Keratinocyte (primary cell): ENCODE data around the gene FARP1.

Experiments
- EZH2 ChIP-seq: IDR thresholded peaks from one replicate; pipeline ENCODE4 v1.6.1; 2012; ENCODE audit warnings: inconsistent platforms, mild to moderate bottlenecking, low read length, moderate library complexity
- TF ChIP-seq, protein P1 (sequence below), 3 experiments: IDR thresholded peaks in 1 of 3; conservative IDR thresholded peaks in 1 of 3; optimal IDR thresholded peaks in 1 of 3; 2 replicates in 2 of 3; 3 replicates in 1 of 3; pipeline versions ENCODE3 to v1.5.1; 2011; ENCODE audit warnings: low read length in 3 of 3, mild to moderate bottlenecking in 3 of 3, moderate library complexity in 2 of 3, control low read depth in 1 of 3, inconsistent platforms in 1 of 3; ENCODE audit not compliant: insufficient read depth in 2 of 3; ENCODE audit errors: extremely low read depth in 1 of 3

DNA sequence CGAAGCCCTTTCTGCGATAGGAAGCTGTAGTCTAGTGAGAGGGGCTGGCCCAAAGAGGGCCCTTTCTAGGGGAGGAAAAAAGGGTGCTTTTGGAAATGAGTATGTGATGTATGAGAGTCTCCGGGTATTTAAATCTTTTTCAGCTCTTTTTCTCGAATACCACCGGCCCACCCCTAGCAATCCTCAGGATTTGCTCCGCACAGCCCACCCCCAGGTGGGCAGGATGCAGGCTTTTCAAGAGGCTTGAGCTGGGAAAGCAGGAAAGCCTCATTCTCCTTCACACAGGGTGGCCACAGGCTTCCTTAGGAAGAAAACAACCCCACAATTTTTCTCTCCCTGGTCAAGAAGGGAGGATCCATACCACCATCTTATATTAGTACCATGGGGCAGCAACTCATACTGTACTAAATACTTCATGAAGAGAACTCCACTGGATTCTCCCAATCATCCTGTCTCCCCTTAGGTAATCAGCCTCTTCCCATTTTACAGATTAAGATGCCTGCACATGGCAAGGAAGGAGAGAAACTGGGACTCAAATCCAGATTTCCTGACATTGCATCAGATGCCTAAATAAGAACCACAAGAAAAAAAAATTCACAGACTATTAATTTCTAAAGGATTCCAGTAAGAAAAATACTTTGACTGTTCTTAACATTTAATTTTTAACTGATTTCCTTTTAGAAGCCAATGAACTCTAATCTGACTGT lies 349.6 kb downstream of the FARP1 start:
- TF ChIP-seq, protein P1, sequence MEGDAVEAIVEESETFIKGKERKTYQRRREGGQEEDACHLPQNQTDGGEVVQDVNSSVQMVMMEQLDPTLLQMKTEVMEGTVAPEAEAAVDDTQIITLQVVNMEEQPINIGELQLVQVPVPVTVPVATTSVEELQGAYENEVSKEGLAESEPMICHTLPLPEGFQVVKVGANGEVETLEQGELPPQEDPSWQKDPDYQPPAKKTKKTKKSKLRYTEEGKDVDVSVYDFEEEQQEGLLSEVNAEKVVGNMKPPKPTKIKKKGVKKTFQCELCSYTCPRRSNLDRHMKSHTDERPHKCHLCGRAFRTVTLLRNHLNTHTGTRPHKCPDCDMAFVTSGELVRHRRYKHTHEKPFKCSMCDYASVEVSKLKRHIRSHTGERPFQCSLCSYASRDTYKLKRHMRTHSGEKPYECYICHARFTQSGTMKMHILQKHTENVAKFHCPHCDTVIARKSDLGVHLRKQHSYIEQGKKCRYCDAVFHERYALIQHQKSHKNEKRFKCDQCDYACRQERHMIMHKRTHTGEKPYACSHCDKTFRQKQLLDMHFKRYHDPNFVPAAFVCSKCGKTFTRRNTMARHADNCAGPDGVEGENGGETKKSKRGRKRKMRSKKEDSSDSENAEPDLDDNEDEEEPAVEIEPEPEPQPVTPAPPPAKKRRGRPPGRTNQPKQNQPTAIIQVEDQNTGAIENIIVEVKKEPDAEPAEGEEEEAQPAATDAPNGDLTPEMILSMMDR (optimal IDR thresholded peaks at IDR 0.05 in 1 of 3, IDR thresholded peaks at IDR 0.05 in 1 of 3, conservative IDR thresholded peaks at IDR 0.05 in 1 of 3; ENCODE audit: extremely low read depth in 1 of 3, insufficient read depth in 2 of 3, low read length in 3 of 3): no peak
- no peak for TF ChIP-seq EZH2
